Small intestine (tissue), 7 donors: ENCODE measurements around the gene PPM1D. TPM values are rescaled to one million over a fixed set of nuclear protein-coding genes. Genes with fewer than 3 reads are reported as not detected.

Experiments
- DNase-seq, 2 donors: peaks; one replicate each; pipeline versions ENCODE4 v3.0.0 to v3.0.0-alpha.2; 2013
- FAIRE-seq: peaks from 2 replicates; lab custom pipeline; 2012; peaks lifted over from hg19 to GRCh38; lab: Jason Lieb, UNC
- H3K27ac ChIP-seq, 3 donors: one replicate each; pipeline ENCODE4 v1.5.1; 2013; ENCODE audit warnings: low read length in 2 of 3, mild to moderate bottlenecking in 2 of 3, control low read depth in 1 of 3, inconsistent platforms in 1 of 3, low read depth in 1 of 3, moderate library complexity in 1 of 3
- H3K27me3 ChIP-seq, 3 donors: one replicate each; pipeline ENCODE4 v1.6.1; 2013; ENCODE audit warnings: low read length in 3 of 3, inconsistent platforms in 1 of 3; ENCODE audit not compliant: control insufficient read depth in 3 of 3, insufficient read depth in 3 of 3
- H3K36me3 ChIP-seq, 3 donors: one replicate each; pipeline ENCODE4 v1.6.1; 2013; ENCODE audit warnings: low read length in 3 of 3, inconsistent platforms in 1 of 3, low read depth in 1 of 3, mild to moderate bottlenecking in 1 of 3, moderate library complexity in 1 of 3; ENCODE audit not compliant: control insufficient read depth in 3 of 3, insufficient read depth in 2 of 3
- H3K4me1 ChIP-seq, 3 donors: one replicate each; pipeline ENCODE4 v1.6.1; 2013; ENCODE audit warnings: low read length in 2 of 3, inconsistent platforms in 1 of 3, low read depth in 1 of 3, mild to moderate bottlenecking in 1 of 3, moderate library complexity in 1 of 3; ENCODE audit not compliant: control insufficient read depth in 3 of 3, insufficient read depth in 2 of 3
- H3K4me3 ChIP-seq, 3 donors: one replicate each; pipeline ENCODE4 v1.5.1; 2013; ENCODE audit warnings: low read length in 3 of 3, control low read depth in 1 of 3, inconsistent platforms in 1 of 3, low read depth in 1 of 3, mild to moderate bottlenecking in 1 of 3, moderate library complexity in 1 of 3
- H3K9me3 ChIP-seq, 2 donors: one replicate each; pipeline ENCODE4 v1.6.1; 2013; ENCODE audit warnings: low read depth in 1 of 2, low read length in 1 of 2; ENCODE audit not compliant: control insufficient read depth in 2 of 2, insufficient read depth in 1 of 2
- WGBS, 3 donors: extraction: QIAGEN DNeasy Blood & Tissue Kit; methylation state at CpG; one replicate each; pipeline ENCODE4 v1.1.7; 2013; 5-methylcytosine and 5-hydroxymethylcytosine counted together
- polyA plus RNA-seq, 4 donors: library from polyadenylated mRNA; stranded (reverse) in 3 of 4; unstranded in 1 of 4; fragments of 200-250 nt in 3 of 4; fragments of 120-200 nt in 1 of 4; gene quantifications; one replicate each; pipeline versions ENCODE4 v1.2.1 to v1.2.3, GENCODE V29; 2013
- donor health status: healthy with polysubstance abuse.
- donor health status: control.
- donor health status: control.
- donor health status: Bipolar disorder and iron deficiency.
- donor health status: healthy.

PPM1D gene
- polyA plus RNA-seq, 4 donors = 3.8 to 13.6 (median 5.7) TPM

DNA sequence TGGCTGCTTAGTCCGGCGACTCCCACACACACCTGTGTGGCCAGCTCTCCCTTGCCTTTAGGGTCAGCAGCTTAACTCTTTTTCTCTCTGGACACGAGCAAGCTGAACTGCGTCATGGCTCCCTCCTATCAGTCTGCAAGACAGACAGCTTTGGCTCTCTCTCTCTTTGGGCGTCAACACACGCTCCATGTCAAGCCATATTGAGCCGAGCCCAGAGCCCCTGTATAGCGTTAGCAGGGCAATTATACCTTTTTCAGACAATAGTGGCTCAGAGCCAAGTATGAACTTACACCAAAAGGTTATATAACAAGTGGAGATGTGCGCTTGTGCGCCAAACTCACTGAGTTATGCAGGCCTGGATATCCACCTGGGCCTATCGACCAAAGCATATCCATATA lies 39.1 kb upstream of the PPM1D start:
- no peaks in the 10 kb centered on the region for H3K36me3 ChIP-seq
- H3K27ac ChIP-seq = no peak overlapping the region
- H3K4me3 ChIP-seq = no peak overlapping the region
- WGBS, 3 donors = 93 to 96% (median 95%) methylated on average over 11 of the region's 11 CpGs
- no peak for DNase-seq
- H3K27me3 ChIP-seq = no peaks in the 10 kb centered on the region
- peaks cover 0 to 22% of the 10 kb centered on the region in 2 donors for H3K9me3 ChIP-seq
- FAIRE-seq = no peak
- H3K4me1 ChIP-seq = no peaks in the 10 kb centered on the region

DNA sequence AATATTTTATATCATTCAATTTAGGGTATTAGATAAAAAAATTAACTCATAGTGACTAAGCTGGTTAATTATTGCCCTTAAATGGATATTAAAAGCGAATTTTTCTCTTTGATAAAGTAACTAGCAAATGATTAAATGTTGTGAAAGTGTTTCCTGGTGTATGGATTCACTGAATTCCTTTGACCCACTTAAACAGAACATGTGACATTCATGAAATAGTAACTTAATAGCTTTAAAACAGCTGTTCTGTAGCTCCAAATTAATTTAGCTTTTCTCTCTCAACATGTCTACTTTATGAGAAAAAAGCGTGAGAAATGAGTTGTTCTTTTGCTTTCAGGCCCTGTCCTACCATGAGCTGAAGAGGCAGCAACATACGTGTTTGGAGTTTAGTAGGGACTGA lies 37.6 kb upstream of the PPM1D start:
- Histone ChIP-seq H3K27ac (no peak overlapping the region), H3K4me1 (no peaks in the 10 kb centered on the region), H3K27me3 (no peaks in the 10 kb centered on the region), H3K36me3 (no peaks in the 10 kb centered on the region), H3K9me3 (peaks cover 0 to 16% of the 10 kb centered on the region in 2 donors), H3K4me3 (no peak overlapping the region)
- no peak for DNase-seq
- 50 to 53% (median 50%) methylated on average over 3 of the region's 3 CpGs for WGBS, 3 donors
- FAIRE-seq = peak; percentile 19

DNA sequence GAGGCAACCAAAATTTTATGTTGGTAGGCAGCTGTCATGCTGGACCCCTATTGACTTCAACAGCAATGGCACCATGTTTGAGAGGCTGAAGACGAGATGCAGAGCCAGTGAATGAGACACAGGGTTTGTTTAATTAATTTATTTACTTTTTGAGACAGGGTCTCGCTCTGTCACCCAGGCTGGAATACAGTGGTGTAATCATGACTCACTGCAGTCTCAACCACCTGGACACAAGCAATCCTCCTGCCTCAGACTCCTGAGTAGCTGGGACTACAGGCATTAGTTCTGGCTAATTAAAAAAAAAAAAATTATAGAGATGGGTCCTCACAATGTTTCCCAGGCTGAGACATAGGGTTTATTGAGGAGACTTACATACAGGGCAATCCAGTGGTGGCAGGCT lies 36.2 kb upstream of the PPM1D start:
- FAIRE-seq = no peak

DNA sequence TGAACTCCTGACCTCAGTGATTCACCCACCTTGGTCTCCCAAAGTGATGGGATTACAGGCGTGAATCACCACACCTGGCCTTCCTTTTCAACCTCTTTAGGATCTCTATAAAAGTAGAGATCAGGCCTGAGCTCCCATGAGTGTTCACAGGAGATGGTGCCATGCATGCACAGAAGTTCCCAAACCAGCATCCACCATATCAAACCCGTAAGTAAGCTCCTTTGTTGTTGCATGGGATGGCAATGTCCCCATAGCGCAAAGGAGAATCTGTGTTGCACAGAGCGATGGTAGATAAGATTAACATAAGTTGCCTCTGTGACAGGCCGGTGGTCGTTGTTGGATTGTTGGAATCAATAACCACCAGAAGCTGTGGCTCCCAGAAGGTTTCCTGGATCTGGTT lies 34.8 kb upstream of the PPM1D start:
- Histone ChIP-seq H3K4me1 (no peaks in the 10 kb centered on the region), H3K27me3 (no peaks in the 10 kb centered on the region), H3K36me3 (no peaks in the 10 kb centered on the region), H3K4me3 (no peak overlapping the region), H3K9me3 (no peaks in the 10 kb centered on the region), H3K27ac (no peak overlapping the region)
- WGBS, 3 donors = 84 to 89% (median 88%) methylated on average over 6 of the region's 6 CpGs
- no peak for FAIRE-seq
- DNase-seq = no peak

More for the DNA sequence above, 36.2 kb upstream of the PPM1D start:
- H3K27ac ChIP-seq = no peak overlapping the region
- no peaks in the 10 kb centered on the region for H3K27me3 ChIP-seq
- no peaks in the 10 kb centered on the region for H3K4me1 ChIP-seq
- no peaks in the 10 kb centered on the region for H3K36me3 ChIP-seq
- peaks cover 0 to 4% of the 10 kb centered on the region in 2 donors for H3K9me3 ChIP-seq
- DNase-seq = no peak
- no peak overlapping the region for H3K4me3 ChIP-seq
- 78 to 82% (median 80%) methylated on average over 2 of the region's 2 CpGs for WGBS, 3 donors

DNA sequence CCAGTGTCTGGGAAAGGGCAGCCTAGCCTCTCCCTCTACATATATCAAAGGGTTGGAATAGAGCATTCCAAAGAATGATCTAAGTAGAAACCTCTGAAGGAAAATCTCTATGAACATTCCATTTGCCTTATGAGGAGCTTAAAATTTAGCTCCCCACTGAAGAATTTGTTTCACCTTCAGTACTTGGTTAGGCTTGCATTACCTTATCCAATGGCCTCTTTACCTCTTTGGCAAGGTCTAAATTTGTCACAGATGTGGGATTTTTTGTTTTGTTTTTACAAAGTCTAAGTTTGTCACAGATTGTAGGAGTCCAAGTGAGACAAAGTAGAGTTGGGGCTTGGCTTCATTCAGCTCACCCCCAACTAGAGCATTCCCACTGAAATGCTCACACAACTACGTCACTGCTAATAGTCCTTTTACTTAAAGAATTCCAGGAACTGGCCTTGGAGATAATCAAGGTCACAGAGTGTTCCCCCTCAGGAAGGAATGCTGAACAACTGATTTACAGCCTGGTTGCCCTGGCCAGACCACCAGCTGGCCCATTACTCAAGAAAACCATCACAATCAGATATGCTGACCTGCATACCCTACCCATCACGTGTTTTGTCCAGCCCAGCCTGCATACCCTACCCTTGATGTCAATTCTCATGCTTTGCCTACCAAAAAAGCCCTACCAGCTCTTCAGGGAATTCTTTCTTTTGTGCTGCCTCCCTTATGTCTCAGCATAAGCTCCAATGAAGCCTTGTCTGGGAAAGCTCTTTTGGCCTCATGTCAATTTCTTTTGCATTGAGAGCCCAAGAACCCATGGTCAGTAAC lies 26.5 kb upstream of the PPM1D start:
- H3K4me1 ChIP-seq = peaks cover 0 to 3% (median 0%) of the 10 kb centered on the region in 3 donors
- no peak for FAIRE-seq
- no peaks in the 10 kb centered on the region for H3K9me3 ChIP-seq
- 70 to 81% (median 81%) methylated on average over 2 of the region's 2 CpGs for WGBS, 3 donors
- H3K27ac ChIP-seq = peak overlapping the region in 1 of 3 donors; percentile 6
- DNase-seq = no peak
- no peak overlapping the region for H3K4me3 ChIP-seq
- H3K27me3 ChIP-seq = no peaks in the 10 kb centered on the region
- no peaks in the 10 kb centered on the region for H3K36me3 ChIP-seq

DNA sequence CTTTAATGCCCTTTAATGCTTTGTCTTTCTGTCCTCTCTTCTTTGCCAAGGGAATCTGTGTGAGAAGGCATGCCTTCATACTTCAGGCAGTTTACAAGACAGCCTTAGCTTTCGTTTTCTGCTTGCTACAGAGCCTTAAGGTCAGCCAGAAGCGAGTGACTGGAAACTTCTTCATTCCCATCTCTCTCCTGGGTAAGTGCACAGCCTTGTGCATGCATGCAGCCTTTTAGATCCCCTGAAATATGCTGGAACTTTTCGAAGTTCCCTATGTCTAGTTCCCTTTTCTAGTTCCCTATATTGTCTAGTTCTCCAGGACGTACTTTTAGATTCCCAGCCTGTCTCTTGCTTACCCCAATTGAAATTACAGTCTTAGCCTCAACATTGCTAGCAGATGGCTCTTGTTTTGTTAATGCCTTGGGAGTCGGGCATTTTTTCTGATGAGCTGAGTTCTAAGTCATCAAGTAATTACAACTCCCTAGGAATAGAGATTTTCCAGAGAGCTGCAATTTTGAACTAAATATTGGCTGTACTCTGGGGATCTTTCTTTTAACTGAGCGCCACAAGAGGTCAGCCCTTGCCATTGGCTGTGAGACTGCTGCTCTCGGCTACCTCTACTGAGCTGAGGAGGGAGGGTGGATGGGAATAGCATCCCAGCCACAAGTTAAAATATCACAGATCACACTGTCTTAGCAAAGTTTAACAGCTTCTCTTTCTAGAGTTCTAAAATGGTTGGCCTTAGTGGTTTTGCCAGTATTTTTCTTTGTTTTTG lies 22.7 kb upstream of the PPM1D start:
- no peak for FAIRE-seq
- H3K4me3 ChIP-seq = peak overlapping the region in 2 of 3 donors; percentile 21 to 22

DNA sequence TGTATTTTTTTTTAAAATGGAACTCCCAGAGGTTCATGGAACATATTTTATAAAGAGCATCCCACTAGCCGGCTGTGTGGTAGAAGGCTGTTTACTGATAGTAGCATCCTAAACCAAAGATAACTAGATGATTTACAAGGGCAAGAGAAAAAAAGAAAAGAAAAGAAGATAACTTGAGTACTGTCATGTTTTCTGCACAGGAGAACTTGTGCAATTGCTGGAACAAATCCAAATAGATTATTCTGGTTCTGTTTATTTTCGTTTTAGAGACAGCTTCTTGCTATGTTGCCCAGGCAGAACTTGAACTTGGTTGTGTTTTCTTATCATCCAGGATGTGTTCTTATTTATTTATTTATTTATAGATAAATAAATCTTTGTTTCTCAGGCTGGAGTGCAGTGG lies 20.9 kb upstream of the PPM1D start:
- 16 to 32% (median 31%) methylated on average over 2 of the region's 2 CpGs for WGBS, 3 donors
- Histone ChIP-seq H3K27me3 (no peaks in the 10 kb centered on the region), H3K4me3 (no peak overlapping the region), H3K27ac (no peak overlapping the region), H3K36me3 (no peaks in the 10 kb centered on the region), H3K4me1 (peaks cover 0 to 3% (median 0%) of the 10 kb centered on the region in 3 donors), H3K9me3 (no peaks in the 10 kb centered on the region)
- FAIRE-seq (no peak), DNase-seq (no peak)

More for the DNA sequence above, 22.7 kb upstream of the PPM1D start:
- Histone ChIP-seq H3K36me3 (no peaks in the 10 kb centered on the region), H3K4me1 (peaks cover 0 to 3% (median 0%) of the 10 kb centered on the region in 3 donors), H3K27me3 (no peaks in the 10 kb centered on the region), H3K9me3 (no peaks in the 10 kb centered on the region), H3K27ac (peak overlapping the region in 2 of 3 donors; percentile 35 to 41)
- peak; percentile 36 to 59 for DNase-seq
- 6 to 24% (median 16%) methylated on average over 7 of the region's 7 CpGs for WGBS, 3 donors

DNA sequence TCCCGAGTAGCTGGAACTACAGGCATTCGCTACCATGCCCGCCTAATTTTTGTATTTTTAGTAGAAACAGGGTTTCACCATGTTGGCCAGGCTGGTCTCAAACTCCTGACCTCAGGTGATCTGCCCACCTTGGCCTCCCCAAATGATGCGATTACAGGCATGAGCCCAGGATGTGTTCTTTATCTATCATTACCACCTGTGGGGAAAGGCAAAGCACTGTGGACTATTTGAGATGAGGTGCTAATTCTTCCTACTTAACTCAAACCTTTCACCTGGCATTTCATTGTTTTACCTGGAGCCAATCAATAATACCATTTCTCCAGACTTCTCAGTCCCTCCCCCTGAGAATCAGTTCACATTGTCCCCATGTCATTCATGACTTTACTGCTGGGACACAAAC lies 20.4 kb upstream of the PPM1D start:
- FAIRE-seq = no peak
- Histone ChIP-seq H3K4me1 (peaks cover 0 to 3% (median 0%) of the 10 kb centered on the region in 3 donors), H3K4me3 (no peak overlapping the region), H3K36me3 (no peaks in the 10 kb centered on the region), H3K9me3 (no peaks in the 10 kb centered on the region), H3K27me3 (no peaks in the 10 kb centered on the region), H3K27ac (no peak overlapping the region)
- no peak for DNase-seq
- WGBS, 3 donors = 89 to 92% (median 89%) methylated on average over 4 of the region's 4 CpGs
